Right lobe of liver (tissue), 4 donors: Measurements from ENCODE around the gene CHST11.

ENCODE experiments used
- POLR2A ChIP-seq: fragments of 450-650 bp; IDR thresholded peaks from one replicate; pipeline ENCODE4 v1.6.1; 2017; ENCODE audit warnings: antibody characterized with exemption, mild to moderate bottlenecking
- TF ChIP-seq, protein P1 (sequence below), 4 donors: fragments of 200-600 bp in 3 of 4; fragments of 450-650 bp in 1 of 4; IDR thresholded peaks; one replicate each; pipeline versions ENCODE4 v1.5.1 to v1.8.0; 2016 to 2022; ENCODE audit warnings: antibody characterized with exemption in 4 of 4, mild to moderate bottlenecking in 2 of 4
- donor health status: DM: no; HTN: no; CAD: no.
- donor health status: DM: no; HTN: no; CAD: no.
- donor health status: DM: no; HTN: yes; CAD: no.

DNA sequence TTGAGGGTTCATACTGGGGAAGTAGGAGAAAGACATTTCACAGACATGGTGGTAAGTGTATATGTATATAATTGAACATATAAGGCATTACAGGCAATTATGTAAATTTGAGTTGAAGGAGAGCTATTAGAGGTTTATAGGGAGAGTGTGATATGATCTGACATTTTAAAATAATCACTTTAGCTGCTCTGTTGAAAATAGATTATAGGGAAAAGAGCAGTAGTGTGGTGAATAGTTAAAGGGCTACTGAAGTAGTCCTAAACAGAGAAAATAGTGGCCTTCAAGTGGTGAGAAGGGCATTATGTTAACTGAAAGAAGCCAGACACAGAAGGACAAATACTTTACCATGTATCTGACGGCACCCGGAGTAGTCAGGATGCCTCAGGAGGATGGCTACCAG, 267.1 kb downstream of the CHST11 start:
- TF ChIP-seq, protein P1, sequence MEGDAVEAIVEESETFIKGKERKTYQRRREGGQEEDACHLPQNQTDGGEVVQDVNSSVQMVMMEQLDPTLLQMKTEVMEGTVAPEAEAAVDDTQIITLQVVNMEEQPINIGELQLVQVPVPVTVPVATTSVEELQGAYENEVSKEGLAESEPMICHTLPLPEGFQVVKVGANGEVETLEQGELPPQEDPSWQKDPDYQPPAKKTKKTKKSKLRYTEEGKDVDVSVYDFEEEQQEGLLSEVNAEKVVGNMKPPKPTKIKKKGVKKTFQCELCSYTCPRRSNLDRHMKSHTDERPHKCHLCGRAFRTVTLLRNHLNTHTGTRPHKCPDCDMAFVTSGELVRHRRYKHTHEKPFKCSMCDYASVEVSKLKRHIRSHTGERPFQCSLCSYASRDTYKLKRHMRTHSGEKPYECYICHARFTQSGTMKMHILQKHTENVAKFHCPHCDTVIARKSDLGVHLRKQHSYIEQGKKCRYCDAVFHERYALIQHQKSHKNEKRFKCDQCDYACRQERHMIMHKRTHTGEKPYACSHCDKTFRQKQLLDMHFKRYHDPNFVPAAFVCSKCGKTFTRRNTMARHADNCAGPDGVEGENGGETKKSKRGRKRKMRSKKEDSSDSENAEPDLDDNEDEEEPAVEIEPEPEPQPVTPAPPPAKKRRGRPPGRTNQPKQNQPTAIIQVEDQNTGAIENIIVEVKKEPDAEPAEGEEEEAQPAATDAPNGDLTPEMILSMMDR (IDR thresholded peaks at IDR 0.05), result no peak
- no peak for TF ChIP-seq POLR2A
